Measurements from ENCODE around the gene CYP46A1. TPM values are rescaled to one million over a fixed set of nuclear protein-coding genes. Genes with fewer than 3 reads are reported as not detected.

The CYP46A1 gene
- total RNA-seq, 1 donor from 2014 or later: 9.4 TPM

DNA sequence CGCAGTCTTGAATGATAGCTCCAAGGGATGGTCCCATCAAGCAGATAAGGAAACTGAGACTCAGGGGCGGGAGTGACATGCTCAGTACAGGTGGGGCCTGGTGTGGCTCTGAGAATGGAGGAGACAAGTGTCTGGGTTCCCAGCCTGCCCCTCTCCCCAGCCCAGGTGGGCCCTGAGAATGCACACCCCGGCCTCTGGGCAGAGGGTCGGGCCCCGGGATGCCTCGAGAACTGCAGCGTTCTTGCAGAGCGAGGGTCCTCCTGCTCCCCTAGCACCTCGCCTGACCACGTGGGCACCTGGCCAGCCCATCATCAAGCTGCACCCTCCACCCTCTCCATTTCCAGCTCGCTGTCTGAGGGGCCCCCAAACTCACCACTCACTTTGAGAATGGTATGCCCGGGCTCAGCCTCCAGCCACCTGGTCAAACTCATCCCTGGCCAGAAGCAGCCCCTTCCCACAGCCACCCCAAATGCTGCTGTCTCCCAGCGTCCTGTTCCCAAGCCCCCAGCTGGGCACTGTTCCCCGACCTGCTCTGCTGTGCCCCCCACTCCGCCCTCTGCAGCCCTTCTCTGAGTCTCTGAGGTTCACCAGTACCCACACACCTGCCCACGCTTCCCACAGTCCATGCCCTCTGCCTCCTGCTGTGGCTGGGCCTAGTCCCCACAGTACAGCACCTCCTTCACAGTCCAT, 44.3 kb downstream of the CYP46A1 start:
- no peak for DNase-seq (ENCODE audit: low spot score)

DNA sequence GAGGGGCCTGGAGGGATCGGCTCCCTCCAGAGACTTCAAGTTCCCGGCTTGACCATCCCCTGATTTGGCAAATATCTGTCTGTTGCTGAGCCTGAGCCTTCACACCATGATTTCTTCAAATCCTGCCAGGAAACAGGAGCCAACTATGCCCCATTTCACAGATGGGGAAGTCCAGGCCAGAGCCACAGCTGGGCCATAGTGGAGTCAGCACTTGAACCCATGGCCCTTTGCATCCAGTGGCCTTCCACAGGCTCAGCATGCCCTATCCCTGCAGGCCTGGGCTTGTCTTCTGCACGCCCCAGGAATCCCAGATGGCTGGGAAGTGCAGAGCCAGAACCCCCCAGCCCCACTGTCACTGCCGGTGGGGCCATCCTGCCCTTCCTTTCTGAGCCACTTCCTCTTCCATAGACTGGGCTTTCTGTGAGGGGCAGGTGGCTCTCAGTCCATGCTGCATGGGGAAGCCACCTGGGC, 44.9 kb downstream of the CYP46A1 start:
- no peak for DNase-seq (ENCODE audit: low spot score)

DNA sequence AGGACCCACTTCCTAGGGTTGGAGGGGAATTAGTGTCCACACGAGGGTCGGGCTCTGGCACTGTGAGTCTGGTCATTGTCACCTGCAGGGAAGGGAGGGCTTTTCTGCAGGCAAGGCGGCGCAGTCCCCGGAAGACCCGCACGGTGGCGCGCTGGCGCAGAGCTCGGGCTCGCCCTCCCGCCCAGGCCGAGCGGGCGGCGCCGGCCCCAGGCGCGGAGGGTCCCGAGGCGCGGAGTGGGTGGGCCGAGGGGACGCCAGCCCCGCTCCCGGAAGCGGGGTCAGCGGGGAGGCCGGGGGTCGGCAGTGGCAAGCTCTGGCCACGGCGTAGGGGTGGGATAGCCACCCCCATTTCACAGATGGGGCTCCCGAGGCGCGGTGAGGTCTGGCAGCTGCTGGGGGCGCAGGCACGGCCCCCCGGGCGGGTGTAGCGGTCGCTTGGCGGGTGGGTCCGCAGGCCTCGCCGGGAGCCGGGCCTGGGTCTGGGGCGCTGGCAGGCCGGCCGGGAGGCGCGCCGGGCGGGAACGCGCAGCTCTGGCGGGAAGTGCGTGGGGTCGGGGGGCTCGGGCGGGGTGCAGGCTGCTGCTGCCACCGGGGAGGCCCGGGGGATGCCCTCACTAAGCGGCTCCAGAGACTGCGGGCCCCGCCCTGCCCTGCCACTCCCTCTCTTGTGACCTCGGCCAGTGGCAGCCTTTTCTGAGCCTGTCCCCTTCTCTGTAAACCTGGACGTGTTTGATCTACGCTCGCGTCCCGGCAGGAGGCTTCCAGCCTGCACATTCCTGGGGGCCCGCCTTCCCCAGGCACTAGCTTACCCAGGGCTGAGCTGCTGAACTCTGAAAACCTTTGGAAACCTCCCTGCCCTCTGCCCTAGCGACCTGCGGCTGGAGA, 46.1 kb downstream of the CYP46A1 start:
- peak; percentile 63 for DNase-seq (ENCODE audit: low spot score)

DNA sequence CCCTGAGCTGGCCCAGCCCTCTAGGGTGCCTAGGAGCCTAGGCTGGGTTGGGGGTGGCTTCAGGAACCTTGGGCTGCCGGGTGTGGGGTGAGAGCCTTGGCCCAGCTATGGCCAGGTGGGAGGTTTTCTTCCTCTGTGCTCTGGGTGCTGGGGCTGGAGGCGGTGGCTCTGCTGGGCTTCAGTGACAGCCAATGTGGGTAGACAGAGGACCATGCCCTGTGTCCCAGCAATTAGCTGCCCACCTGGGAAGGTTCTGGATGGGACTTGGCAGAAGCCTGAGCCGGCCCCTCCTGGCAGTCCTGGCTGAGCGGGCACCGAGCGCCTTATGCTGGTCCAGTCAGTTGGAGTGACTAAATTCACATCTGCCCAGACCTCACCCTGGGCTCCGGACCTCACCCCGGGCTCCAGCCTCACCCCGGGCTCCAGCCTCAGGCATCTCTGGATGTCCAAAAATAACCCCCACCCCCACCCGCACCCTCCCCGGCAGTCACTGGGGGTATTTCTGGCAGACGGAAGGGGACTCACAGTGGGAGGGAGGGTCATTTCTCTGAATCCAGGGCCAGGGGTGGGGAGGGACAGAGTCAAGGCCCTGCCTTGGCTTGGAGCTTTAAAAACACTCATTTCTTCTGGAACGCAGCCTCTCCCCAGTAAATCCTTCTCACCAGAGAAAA, 46.9 kb downstream of the CYP46A1 start:
- DNase-seq (ENCODE audit: low spot score): no peak

DNA sequence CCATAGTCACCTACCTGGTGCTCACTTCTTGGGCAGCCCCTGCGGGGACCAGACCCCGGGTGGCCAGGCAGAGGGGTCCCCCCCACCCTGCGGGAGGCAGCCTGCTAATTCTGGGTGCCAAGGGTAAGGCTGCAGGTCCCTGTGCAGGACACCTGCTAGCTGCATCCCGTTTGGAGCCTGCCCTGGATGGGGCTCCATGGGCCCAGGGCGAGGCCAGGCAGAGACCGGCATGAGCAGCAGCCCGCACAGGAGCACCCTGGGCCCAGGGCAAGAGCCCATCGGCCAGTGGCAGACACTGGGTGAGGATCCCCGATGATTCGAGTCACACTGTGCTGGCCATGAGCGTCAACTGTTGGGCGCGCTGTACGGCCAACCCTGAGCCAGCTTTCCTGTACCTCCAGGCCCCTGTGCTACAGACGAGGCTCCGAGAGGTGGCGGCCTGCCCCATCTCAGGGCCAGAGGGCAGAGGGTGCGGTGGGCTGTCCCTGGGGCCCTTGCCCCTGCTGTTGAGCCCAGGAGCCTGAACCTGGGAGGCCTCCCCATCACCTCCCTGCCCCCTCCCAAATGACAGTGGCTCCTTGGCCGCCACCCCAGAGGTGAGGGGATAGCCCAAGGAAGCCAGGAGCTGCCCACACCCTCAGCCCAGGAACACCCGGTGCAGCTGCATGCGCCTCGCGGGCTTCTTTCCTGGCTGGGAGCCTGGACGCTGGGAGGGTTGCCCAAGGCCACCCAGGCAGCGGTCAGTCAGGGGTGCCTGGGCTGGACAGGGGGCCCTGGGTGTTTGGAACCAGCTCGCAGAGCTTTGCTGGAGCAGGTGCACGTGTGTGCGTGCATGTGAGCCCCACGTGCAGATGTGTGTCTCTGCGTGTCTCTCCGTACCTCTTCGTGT, 47.7 kb downstream of the CYP46A1 start:
- no peak for DNase-seq (ENCODE audit: low spot score)

DNA sequence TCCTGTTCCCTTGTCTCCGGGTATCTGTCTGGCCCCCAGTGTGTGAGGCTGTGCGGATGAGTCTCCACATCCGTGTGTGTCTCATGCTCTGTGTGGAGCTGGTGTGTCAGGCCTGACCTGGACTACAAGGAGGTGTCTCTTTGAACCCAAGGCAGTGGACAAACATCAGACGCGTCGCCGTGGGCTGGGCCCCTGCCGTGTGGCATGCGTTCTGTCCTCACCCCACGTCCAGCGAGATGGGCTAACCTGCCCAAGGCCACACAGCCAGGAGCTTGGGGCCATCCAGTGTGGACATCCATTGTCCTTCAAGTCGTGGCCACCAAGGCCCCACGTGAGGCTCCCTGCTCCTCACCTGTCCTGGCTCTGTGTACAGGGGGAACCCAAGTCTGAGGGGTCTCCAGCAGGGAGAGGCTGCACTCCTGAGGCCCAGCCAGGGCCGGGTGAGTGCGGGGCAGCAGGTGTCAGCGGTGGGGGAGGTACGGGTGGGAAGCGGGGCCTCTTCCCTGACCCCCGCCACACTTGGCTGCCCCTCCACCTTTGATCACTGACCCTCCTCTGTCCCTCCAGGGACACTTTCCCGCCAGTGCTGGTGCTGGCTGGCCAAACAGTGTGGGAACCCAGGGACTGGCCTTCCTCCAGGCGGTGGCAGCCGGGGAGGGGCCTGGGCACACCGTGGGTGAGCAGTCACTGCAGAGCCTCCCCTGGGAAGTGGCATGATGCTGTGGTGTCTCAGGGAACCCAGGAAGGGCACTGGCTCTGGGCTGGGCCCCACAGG, 48.5 kb downstream of the CYP46A1 start:
- no peak for DNase-seq (ENCODE audit: low spot score)

DNA sequence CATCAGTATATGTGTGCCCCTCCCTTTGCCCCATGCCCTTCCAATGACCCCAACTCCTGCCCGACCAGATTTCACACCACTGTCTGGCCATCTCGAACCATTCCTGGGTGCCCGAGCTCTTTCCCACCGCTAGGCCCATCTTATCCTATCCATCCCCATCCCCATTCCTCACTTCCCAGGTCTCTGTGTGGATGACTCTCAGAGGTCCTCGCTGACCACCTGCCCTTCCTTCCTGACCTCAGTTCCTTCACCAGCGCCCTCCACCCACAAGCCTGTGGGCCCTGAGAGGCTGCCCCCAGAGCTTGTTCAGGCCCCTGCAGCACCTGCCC, 49.1 kb downstream of the CYP46A1 start:
- no peak for DNase-seq (ENCODE audit: low spot score)

DNA sequence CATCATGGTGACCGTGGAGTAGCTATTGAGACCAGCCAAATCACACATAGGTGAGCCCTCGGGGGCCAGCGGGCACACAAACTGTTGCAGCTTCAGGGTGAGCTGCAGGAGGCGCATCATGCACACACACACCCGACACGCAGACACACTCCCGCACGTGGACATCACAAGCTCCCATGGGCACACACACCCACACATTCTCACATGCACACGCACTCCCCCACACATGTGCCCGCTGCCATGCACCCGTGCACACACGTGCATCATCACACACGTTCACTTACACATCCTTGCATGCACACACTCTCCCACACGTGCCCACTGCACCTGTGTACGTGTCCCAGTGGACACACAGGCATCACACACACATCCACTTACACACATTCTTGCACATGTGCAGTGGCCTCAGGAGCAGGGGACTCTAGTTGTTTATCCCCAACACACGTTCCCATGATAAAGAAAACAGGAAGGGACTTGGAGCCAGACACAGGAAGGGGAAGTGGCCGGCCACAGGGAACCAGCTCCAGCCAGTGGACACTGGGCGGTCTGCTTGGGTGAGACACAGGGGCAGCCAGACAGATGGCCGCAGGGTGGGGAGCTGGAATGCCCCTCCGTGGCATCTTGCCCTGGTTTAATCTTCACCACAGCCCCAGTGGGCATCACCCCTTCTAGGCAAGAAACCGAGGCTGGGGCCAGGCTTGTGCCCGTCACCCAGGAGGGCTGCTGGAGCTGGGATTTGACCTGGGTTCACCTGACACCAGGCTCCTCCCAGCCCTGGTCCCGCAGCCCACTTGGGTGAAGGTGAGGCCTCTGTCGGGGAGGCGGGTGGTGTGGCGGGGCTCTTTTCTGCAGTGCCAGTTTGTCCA, 49.7 kb downstream of the CYP46A1 start:
- DNase-seq (ENCODE audit: low spot score): peak; percentile 43

DNA sequence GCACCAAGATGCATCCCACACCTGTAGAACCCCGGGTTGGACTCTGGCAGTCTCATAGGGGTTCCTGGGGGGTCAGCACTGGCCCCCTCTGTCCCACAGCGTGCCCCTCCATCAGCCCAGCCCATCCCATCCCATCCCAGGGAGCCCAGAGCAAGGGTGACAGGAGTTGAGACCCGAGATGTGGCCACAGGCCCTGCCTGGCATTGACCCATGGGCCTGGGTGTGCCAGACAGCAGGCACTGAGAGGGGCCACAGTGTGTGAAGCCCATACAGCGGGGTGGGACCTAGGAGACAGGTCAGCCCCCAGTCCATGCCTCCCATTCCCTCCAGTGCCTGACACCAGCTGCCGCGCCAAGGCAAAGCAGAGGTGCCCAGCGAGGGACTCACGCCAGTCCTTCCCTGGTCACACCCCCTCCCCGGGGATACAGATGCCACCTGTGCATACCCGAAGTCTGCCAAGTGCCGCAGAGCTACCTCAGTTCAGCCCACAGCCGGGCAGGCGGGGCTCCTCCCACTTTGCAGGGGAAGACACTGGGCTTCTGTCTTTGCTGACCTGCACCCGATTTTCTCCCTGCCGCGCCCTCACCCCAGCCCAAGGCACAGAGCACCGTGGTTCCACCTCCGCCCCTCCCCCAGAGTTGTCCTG, 50.4 kb downstream of the CYP46A1 start:
- DNase-seq (ENCODE audit: low spot score): no peak

DNA sequence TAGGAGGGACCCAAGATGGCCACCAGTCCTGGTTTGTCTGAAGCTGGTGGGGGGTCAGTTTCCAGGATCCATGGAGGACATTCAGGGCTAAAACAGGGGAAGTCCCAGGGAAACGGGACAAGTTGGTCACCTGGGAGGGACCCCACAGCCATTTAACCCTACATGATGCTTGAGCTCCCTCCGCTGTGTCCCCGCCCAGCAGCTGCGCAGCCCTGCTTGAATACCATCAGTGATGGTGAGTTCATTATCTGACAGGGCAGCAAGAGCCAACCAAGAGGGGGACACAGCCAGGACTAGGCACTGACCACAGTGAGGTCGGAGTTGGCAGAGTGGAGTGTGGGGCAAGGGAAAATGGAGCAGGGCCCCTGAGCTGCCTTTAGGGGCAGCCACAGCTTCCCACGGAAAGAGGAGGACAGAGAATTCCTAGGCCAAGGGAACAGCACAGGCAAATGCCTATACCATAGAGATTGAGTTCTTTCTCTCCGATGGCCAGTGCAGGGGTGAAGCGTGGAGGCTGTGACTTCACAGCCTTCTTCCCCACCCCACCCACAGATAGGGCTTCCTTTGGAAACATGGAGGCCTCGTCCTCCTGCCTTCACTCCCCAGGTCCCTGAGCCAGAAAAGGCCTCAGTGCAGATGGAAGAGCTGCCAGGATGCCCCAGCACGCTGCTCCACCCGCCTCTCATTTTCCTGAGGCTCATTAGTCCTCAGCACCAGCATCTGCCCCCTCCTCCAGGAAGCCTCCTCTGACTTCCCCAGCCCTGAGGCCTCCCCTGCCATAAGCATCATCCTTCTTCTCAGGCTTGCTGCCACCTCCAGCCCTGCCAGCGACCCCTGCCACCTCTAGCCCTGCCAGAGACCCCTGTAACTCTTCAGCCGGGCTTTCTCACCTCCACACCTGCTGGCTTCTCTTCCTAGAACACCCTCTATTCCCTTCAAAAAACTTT, 51.4 kb downstream of the CYP46A1 start:
- no peak for DNase-seq (ENCODE audit: low spot score)

DNA sequence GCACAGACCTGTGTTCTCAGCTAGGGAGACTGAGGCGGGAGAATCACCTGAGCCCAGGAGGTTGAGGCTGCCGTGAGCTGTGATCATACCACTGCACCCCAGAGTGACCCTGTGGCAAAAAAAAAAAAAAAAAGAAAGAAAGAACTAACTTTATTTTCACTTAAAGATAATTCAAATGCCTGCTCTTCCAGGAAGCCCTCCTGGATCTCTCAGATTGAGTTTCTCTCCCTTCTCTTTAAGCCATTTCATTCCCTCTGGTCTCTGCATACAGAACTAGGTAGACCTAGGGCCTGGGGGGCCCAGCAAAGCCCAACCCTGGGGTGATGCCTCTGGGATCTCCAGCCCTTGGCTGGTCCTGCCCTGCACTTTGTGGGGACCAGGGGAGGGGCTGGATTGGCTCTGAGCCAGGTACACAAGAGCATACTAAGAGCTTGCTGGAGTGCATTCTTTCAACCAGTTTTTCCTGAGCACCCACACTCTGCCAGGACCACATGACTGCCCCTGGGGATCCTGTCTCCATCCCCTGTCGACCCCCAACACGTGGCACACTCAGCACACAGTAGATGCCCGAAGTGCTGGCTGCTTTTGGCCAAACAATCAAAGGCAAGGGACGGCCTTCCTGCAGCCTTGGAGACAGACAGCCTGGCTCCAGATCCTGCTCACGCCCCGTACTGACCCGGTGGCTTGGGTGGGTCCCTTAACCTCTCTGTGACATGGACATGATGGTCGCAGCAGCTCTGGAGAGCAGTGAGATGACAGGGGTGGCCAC, 52.7 kb downstream of the CYP46A1 start:
- peak; percentile 56 for DNase-seq (ENCODE audit: low spot score)

DNA sequence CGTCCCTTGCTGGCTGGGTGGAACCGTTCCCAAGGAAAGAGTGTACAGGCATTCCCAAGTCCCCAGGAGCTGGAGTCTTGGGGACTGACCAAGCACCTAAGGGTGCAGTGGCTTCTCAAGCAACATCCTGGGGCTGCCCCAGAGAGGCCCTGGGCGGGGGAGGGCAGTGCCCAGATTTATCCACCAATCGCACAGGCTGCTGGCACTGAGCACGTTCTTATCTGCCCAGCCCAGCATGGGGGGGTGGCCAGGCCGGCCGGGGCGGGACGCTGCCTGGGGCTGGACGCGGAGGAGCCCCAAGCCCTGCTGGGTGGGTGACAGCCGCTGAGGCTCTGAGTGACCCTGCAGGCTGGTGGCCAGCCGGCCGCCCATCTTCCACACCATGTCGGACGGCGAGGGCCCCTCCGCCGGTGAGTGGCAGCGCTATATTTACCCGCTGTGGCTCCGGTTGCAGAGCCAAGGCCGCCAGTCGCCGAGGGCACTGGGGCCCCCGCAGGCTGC, 53.4 kb downstream of the CYP46A1 start:
- DNase-seq (ENCODE audit: low spot score): peak; percentile 71

DNA sequence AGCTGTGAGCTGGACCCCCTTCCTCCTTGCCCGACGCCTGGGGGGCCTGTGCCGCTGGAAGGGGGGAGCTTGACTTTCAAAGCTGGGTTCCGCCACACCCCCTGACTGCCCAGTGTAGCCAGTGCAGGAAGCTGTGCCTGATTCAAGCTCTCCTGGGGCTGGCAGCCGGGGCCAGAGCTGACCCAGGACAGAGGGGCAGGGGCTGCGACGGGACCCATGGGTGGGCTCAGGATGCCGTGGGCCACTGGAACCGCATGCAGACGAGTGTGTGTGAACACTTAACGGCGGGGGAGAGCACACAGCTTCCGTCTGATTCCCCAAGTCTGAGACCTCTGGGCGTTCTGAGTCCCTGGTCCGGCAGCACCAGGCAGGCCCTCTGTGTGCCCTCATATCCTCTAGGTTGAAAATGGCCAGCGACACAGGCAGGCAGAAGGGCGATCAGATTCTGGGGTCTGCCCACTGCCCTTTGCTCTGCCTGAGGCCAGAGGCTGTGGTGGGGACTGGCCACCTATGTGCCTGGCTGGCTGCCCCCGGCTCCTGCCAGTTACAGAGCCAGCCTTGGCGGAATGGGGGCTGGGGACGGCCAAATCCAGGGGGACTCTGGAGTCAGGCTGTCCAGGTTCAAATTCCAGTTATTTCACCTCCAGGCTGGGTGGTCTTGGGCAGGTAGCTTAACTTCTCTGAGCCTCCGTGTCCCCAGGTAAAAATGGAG, 54.0 kb downstream of the CYP46A1 start:
- DNase-seq (ENCODE audit: low spot score): no peak

DNA sequence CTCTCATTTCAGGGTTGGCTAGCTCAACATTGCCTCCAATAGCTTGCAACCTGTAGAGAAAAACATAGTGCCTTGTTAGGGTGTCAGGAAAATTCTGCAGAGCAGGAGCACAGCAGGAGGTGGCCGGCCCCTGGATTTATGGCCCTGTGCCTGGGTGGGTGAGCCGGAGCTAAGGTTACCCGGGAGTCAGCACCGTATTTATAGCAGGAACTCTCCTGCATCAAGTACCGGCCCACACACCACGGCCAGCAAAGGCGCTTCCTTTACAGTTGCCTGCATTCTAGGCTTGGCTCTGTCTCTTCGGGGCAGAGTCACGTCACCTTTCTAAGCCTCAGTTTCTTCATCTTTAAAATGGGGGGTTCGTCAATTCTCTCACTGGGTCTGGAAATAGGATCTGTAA, 56.3 kb downstream of the CYP46A1 start:
- no peak for DNase-seq (ENCODE audit: low spot score)

DNA sequence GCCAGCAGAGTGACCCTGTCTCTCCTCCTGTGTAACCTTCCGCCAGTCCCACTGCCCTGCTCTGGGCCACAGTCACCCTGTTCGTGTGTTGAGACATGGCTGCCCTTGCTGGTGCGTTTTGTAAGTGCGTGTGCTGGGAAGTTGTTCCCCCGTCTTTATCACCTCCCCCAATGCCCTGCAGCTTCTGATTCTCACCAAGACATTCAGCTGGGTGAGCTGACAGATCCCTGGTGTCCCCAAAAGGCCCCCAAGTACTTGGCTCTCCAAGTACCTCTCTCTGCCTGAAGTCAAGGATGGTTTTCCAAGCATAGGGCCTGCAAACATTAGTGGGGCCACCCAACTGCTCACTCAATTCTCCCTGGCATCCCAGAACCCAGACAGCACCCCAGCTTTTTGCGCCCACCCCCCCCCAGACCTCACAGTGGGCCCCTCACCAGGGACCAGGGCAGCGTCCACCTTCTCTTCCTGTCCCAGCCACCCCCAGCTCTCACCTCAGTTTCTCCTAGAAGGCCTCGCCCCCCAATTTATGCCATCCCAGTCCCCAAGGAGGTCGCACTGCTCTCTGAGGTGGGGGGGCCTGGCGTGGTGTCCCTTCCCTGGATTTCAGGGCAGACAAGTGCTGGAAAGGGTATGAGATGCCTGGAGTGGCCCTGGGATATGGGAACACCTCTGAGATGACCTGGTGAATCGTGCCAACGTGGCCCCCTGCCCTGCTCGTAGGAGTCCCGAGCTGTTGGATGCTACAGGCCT, 57.3 kb downstream of the CYP46A1 start:
- DNase-seq (ENCODE audit: low spot score): no peak

DNA sequence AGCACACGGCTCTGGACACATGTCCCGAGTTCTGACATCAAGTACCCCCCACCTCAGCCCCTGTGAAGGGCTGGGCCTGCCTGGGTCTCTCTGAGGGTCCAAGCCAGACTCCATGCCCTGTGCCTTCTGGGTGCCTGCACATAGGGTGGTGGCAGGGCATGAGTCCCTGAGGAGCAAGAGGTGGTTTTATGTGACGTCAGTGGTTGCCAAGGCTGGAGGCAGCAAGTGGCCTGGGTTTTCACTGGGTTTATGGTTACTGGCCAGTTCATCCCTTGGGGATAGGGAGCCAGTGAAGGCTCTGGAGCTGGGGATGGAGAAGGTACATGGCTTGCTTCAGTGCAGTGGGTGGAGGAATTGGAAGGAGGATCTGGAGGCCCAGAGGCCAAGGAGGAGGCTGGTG, 58.0 kb downstream of the CYP46A1 start:
- no peak for DNase-seq (ENCODE audit: low spot score)

Measured in umbilical cord (tissue), 2 donors.